ENCODE data around the gene ZCCHC13. TPM values are rescaled to one million over a fixed set of nuclear protein-coding genes. Genes with fewer than 3 reads are reported as not detected.
"Not testable (repeated sequence)": the region's sequence is repeated elsewhere in the genome, so short reads cannot be mapped to it uniquely, and the experiment has no call there.

The ZCCHC13 gene
- polyA plus RNA-seq, 3 donors = not detected

DNA sequence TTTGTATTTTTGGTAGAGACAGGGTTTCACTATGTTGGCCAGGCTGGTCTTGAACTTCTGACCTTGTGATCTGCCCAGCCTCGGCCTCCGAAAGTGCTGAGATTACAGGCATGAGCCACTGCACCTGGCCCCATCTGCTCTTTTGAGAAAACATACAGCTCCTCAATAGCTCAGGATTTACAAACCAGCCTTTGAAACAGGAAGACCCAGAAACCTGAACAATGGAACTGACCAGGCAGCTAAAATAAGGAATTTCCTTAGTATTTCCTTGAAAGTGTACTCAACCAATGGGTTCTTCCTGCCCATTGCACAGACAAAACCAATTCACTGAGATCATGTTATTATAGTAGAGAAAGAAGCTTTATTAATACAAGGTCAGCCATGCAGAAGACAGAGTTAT, 15.3 kb downstream of the ZCCHC13 start:
- DNase-seq (ENCODE audit: low read depth in 3 of 3, low spot score in 2 of 3) = not testable (repeated sequence)

GRCh38 chrX:74321191-74321590, 17.2 kb downstream of the ZCCHC13 start:
- no peak for DNase-seq (ENCODE audit: low read depth in 3 of 3, low spot score in 2 of 3)

GRCh38 chrX:74324131-74324530, 20.2 kb downstream of the ZCCHC13 start:
- DNase-seq (ENCODE audit: low read depth in 3 of 3, low spot score in 2 of 3) = no peak

DNA sequence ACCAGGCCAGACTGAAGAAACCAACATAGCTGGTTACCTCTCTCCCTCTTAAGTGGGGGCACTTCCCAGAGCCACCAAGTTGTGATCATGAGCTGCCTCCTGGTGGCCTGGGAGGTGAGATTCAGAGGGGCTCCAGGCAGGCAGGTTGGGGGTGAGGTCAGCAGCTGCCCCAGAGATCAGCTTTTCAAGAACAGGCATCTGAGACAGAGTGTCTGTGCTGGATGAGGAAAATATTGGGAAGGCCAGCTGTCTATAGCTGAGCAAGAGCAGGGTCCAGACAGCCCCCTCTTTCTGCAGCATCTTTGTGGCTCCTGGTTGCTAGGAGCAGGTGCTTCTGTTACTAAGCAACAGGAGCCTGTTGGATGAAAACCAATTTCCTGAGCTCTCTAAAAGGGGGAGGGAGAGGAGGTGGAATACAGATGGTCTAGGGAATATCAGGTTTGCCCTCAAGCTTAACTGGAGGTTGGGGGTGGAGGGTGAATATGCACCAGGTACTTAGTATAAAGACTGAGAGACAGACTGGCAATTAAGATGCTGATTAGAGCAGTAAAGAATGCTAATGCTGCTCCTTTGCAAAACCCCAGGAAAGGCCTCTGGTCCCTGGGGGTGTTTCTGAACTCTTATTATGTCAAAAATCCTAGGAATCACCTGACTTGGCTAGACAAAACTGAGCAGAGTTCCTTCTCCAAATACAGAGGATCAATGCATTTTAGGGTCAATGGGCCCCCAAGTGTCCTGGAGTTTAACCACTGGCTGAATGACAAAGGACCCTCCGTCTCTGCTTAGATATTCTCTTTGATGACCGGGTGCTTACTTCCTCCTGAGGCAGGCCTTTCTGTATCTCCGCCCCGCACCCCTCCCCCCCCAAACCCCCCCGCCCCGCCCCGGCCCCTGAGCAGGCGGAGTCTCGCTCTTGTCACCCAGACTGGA, 21.4 kb downstream of the ZCCHC13 start:
- DNase-seq (ENCODE audit: low read depth in 3 of 3, low spot score in 2 of 3) = no peak

DNA sequence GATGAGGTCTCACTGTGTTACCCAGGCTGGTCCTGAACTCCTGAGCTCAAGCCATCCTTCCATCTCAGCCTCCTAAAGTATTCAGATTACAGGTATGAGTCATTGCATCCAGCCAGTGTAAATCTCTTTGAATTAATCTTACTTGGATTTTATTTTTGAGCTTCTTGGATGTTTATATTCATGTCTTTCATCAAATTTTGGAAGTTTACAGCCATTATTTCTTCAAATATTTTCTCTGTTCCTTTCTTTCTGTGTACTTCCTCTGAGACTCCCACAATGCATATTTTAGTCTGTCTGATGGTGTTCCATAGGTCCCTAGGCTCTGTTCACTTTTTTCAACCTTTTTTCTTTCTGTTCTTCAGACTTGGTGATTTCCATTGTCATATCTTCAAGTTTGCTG, 34.9 kb downstream of the ZCCHC13 start:
- DNase-seq (ENCODE audit: low read depth in 3 of 3, low spot score in 2 of 3) = no peak

DNA sequence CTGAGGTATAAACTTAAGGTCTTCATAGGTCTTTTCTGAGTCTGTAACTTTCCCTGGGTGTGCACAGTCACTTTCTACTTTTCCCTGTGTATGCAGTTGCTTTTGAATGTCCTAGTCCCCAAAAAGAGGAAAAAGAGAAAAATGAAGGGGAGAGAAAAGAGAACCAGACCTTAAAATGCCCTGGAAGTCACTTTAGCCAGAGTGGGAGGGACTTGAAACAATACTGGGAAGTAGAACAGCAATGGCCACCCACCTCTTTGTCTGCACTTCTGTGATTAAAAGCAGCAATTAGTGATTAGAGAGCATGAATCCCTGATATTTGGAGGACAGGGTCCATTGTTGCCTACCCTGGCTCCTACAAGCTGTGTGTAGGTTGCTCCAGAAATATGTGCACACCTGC, 36.1 kb downstream of the ZCCHC13 start:
- DNase-seq (ENCODE audit: low read depth in 3 of 3, low spot score in 2 of 3) = no peak

GRCh38 chrX:74342211-74342610, 38.2 kb downstream of the ZCCHC13 start:
- DNase-seq (ENCODE audit: low read depth in 3 of 3, low spot score in 2 of 3) = not testable (repeated sequence)

DNA sequence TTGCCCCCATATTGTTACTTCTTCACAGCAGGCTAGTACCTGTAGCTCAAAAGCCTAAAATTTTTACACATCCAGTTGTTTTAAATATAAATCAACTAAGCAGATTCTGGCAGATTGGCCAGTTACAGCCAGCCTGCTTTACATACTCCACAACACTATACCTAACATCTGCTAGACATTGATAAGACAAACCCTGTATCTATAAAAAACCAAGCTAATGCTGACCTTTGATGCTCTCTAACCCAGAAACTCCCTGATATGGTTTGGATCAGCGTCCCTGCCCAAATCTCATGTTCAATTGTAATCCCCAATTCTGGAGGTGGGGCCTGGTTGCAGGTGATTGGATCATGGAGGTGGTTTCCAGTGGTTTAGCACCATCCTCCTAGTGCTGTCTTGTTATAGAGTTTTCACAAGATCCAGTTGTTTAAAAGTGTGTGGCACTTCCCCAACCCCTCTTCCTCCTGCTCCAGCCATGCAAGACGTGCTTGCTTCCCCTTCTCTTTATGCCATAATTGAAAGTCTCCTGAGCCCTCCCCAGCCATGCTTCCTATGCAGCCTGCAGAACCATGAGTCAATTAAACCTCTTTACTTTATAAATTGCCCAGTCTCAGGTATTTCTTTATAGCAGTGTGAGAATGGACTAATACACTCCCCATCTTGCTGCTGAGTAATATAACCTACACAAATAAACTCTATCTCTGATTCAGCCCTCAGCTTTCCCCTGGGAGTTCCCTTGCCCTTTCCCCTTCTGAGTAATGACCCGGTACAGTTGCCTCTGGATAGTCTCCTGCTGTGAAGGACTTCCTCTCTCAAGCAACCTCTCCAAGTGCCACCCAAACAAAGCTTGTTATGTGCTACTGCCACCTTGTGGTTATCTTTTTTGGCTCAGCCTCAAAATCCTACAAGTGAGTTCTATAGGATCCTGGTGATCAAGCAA, 39.6 kb downstream of the ZCCHC13 start:
- DNase-seq (ENCODE audit: low read depth in 3 of 3, low spot score in 2 of 3) = peak; percentile 3 to 33 (median 9)

- no peak for DNase-seq (ENCODE audit: low read depth in 3 of 3, low spot score in 2 of 3)
Observed at GRCh38 chrX:74344280-74344622, 40.3 kb downstream of the ZCCHC13 start.

DNA sequence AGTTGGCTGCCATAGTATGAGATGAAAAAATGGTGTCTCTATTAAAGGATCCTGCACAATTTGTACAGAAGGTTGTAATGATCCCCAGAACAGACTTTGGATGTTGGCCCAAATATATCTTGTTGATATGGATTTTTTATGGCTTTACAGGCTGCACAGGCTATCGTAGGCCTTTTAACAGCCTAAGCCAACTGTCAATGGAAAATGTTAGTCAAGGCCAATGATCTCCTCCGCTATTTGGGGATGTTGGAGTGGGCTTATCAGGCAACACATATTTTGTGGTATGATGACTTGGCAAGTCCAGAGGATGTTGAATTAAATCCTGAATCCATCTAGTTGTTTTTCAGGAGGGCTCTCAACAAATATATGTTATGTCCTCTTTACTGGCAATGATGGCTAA, 42.1 kb downstream of the ZCCHC13 start:
- no peak for DNase-seq (ENCODE audit: low read depth in 3 of 3, low spot score in 2 of 3)

- no peak for DNase-seq (ENCODE audit: low read depth in 3 of 3, low spot score in 2 of 3)
Observed at GRCh38 chrX:74349387-74349786, 45.4 kb downstream of the ZCCHC13 start.

GRCh38 chrX:74351760-74352159, 47.8 kb downstream of the ZCCHC13 start:
- no peak for DNase-seq (ENCODE audit: low read depth in 3 of 3, low spot score in 2 of 3)

GRCh38 chrX:74353984-74354383, 50.0 kb downstream of the ZCCHC13 start:
- no peak for DNase-seq (ENCODE audit: low read depth in 3 of 3, low spot score in 2 of 3)

Other genes with a start within 250 kb of the ZCCHC13 start
- 10 to 100 TPM; 28.4 to 29.7 (median 29.3) TPM for gene SLC16A2, start 117.3 kb downstream of the ZCCHC13 start, polyA plus RNA-seq (ENCODE audit: insufficient read length in 3 of 3)

All from right renal cortex interstitium (tissue), 3 donors.